ENCODE measurements around the gene TMPRSS11F. TPM values are rescaled to one million over a fixed set of nuclear protein-coding genes. Genes with fewer than 3 reads are reported as not detected.

Gene TMPRSS11F
- total RNA-seq, 1 donor from 2014 or later = not detected

- H3F3A ChIP-seq (ENCODE audit: low read depth) = no peaks in the 10 kb centered on the region
- no peak overlapping the region for H3K4me3 ChIP-seq
- no peaks in the 10 kb centered on the region for H3K4me1 ChIP-seq
- no peaks in the 10 kb centered on the region for H3K27me3 ChIP-seq
- no peak overlapping the region for H2AFZ ChIP-seq (replicated peaks)
- H4K20me1 ChIP-seq (ENCODE audit: low read depth) = no peaks in the 10 kb centered on the region
- no peak overlapping the region for H3K4me2 ChIP-seq
- H3K9me3 ChIP-seq (ENCODE audit: low read depth) = no peaks in the 10 kb centered on the region
- no peak overlapping the region for H3K27ac ChIP-seq
- no peak for DNase-seq (ENCODE audit: low spot score)
- H3K4me1 Mint-ChIP-seq = no peaks in the 10 kb centered on the region
- no peaks in the 10 kb centered on the region for H3K27me3 Mint-ChIP-seq (ENCODE audit: insufficient read depth, low read depth)
- H3K9ac ChIP-seq = no peak overlapping the region
- H3K36me3 ChIP-seq = no peaks in the 10 kb centered on the region
- H3K36me3 Mint-ChIP-seq = no peaks in the 10 kb centered on the region
- no peaks in the 10 kb centered on the region for H3K9me3 Mint-ChIP-seq
- H3K27ac Mint-ChIP-seq = no peak overlapping the region
- H3K79me2 ChIP-seq (ENCODE audit: low read depth) = no peaks in the 10 kb centered on the region
- no peak overlapping the region for H3K4me3 Mint-ChIP-seq
- TF ChIP-seq CTCF (IDR thresholded peaks at IDR 0.05) (no peak), EZH2phosphoT487 (IDR thresholded peaks at IDR 0.05) (no peak), EZH2 (IDR thresholded peaks at IDR 0.05) (no peak)
These were observed 12.2 kb upstream of the TMPRSS11F start for GRCh38 chr4:68141852-68142251.

- no peak overlapping the region for H3K27ac Mint-ChIP-seq
- Histone ChIP-seq H4K20me1 (ENCODE audit: low read depth) (no peaks in the 10 kb centered on the region), H3K4me1 (no peaks in the 10 kb centered on the region), H3K36me3 (no peaks in the 10 kb centered on the region), H3K9me3 (ENCODE audit: low read depth) (no peaks in the 10 kb centered on the region), H3K4me2 (no peak overlapping the region), H3K79me2 (ENCODE audit: low read depth) (no peaks in the 10 kb centered on the region), H2AFZ (replicated peaks) (no peak overlapping the region), H3K9ac (no peak overlapping the region), H3F3A (ENCODE audit: low read depth) (no peaks in the 10 kb centered on the region), H3K27me3 (no peaks in the 10 kb centered on the region), H3K4me3 (no peak overlapping the region), H3K27ac (no peak overlapping the region)
- no peaks in the 10 kb centered on the region for H3K4me1 Mint-ChIP-seq
- no peaks in the 10 kb centered on the region for H3K9me3 Mint-ChIP-seq
- H3K4me3 Mint-ChIP-seq = no peak overlapping the region
- H3K27me3 Mint-ChIP-seq (ENCODE audit: insufficient read depth, low read depth) = no peaks in the 10 kb centered on the region
- TF ChIP-seq EZH2phosphoT487 (IDR thresholded peaks at IDR 0.05) = no peak
- no peaks in the 10 kb centered on the region for H3K36me3 Mint-ChIP-seq
- DNase-seq (ENCODE audit: low spot score) = no peak
These were observed 2.7 kb upstream of the TMPRSS11F start for GRCh38 chr4:68132342-68132741.

- H3F3A ChIP-seq (ENCODE audit: low read depth) = no peaks in the 10 kb centered on the region
- Mint-ChIP-seq H3K27ac (no peak overlapping the region), H3K36me3 (no peaks in the 10 kb centered on the region), H3K27me3 (ENCODE audit: insufficient read depth, low read depth) (no peaks in the 10 kb centered on the region), H3K9me3 (no peaks in the 10 kb centered on the region), H3K4me1 (no peaks in the 10 kb centered on the region), H3K4me3 (no peak overlapping the region)
- TF ChIP-seq EZH2 (IDR thresholded peaks at IDR 0.05) (no peak), EZH2phosphoT487 (IDR thresholded peaks at IDR 0.05) (no peak), CTCF (IDR thresholded peaks at IDR 0.05) (no peak)
- no peak overlapping the region for H3K4me3 ChIP-seq
- no peaks in the 10 kb centered on the region for H3K9me3 ChIP-seq (ENCODE audit: low read depth)
- no peak overlapping the region for H3K9ac ChIP-seq
- DNase-seq (ENCODE audit: low spot score) = no peak
- H3K27me3 ChIP-seq = no peaks in the 10 kb centered on the region
- H4K20me1 ChIP-seq (ENCODE audit: low read depth) = no peaks in the 10 kb centered on the region
- H3K27ac ChIP-seq = no peak overlapping the region
- H3K79me2 ChIP-seq (ENCODE audit: low read depth) = no peaks in the 10 kb centered on the region
- no peaks in the 10 kb centered on the region for H3K4me1 ChIP-seq
- H2AFZ ChIP-seq (replicated peaks) = no peak overlapping the region
- H3K4me2 ChIP-seq = no peak overlapping the region
- no peaks in the 10 kb centered on the region for H3K36me3 ChIP-seq
These were observed 5.4 kb downstream of the TMPRSS11F start for GRCh38 chr4:68124262-68124661.

GRCh38 chr4:68123525-68123924 lies 6.1 kb downstream of the TMPRSS11F start:
- no peaks in the 10 kb centered on the region for H3K36me3 ChIP-seq
- H3K79me2 ChIP-seq (ENCODE audit: low read depth) = no peaks in the 10 kb centered on the region
- H3K9me3 ChIP-seq (ENCODE audit: low read depth) = no peaks in the 10 kb centered on the region
- no peak for TF ChIP-seq EZH2phosphoT487 (IDR thresholded peaks at IDR 0.05)
- no peak for TF ChIP-seq EZH2 (IDR thresholded peaks at IDR 0.05)
- DNase-seq (ENCODE audit: low spot score) = no peak
- H3K4me2 ChIP-seq = no peak overlapping the region
- Mint-ChIP-seq H3K9me3 (no peaks in the 10 kb centered on the region), H3K4me1 (no peaks in the 10 kb centered on the region), H3K27ac (no peak overlapping the region), H3K4me3 (no peak overlapping the region), H3K36me3 (no peaks in the 10 kb centered on the region), H3K27me3 (ENCODE audit: insufficient read depth, low read depth) (no peaks in the 10 kb centered on the region)
- no peaks in the 10 kb centered on the region for H4K20me1 ChIP-seq (ENCODE audit: low read depth)
- H3K9ac ChIP-seq = no peak overlapping the region
- peak overlapping the region; percentile 9 for H2AFZ ChIP-seq (replicated peaks)
- H3K4me1 ChIP-seq = no peaks in the 10 kb centered on the region
- no peaks in the 10 kb centered on the region for H3K27me3 ChIP-seq
- no peaks in the 10 kb centered on the region for H3F3A ChIP-seq (ENCODE audit: low read depth)
- no peak overlapping the region for H3K27ac ChIP-seq
- H3K4me3 ChIP-seq = no peak overlapping the region

Data from neural progenitor cell (in vitro differentiated cells).